ENCODE results near the gene MED17.
"Not testable (repeated sequence)": the region's sequence is repeated elsewhere in the genome, so short reads cannot be mapped to it uniquely, and the experiment has no call there.

MED17 gene

GRCh38 chr11:93784145-93784934 lies at the start of gene MED17:
Gene MED17, plus strand, starts transcription at chr11:93784282. Its CDS starts 232 bp downstream, at chr11:93784514.
- peak; percentile 88 for DNase-seq

GRCh38 chr11:93734427-93735222 lies 49.5 kb upstream of the MED17 start:
- DNase-seq, result no peak

GRCh38 chr11:93735627-93736026 lies 48.5 kb upstream of the MED17 start:
- DNase-seq, result no peak

- DNase-seq, result no peak
Observed at GRCh38 chr11:93736129-93736528, 48.0 kb upstream of the MED17 start.

- no peak for DNase-seq
Observed at GRCh38 chr11:93737904-93738612, 46.0 kb upstream of the MED17 start.

GRCh38 chr11:93738647-93739081 lies 45.4 kb upstream of the MED17 start:
- DNase-seq, result no peak

- no peak for DNase-seq
Observed at GRCh38 chr11:93740031-93740729, 43.9 kb upstream of the MED17 start.

- DNase-seq, result peak; percentile 55
Observed at GRCh38 chr11:93740730-93741093, 43.4 kb upstream of the MED17 start.

- DNase-seq, result peak; percentile 98
Observed at GRCh38 chr11:93741094-93741881, 42.8 kb upstream of the MED17 start, which contains the start of the genes C11orf54 and TAF1D. Gene C11orf54, plus strand, starts transcription at chr11:93741672. Its CDS starts 5,722 bp downstream, at chr11:93747394. Gene TAF1D, minus strand, starts transcription at chr11:93741495. Its CDS starts 2,191 bp downstream, at chr11:93739304.

- DNase-seq, result no peak
Observed at GRCh38 chr11:93741882-93742226, 42.2 kb upstream of the MED17 start.

GRCh38 chr11:93743291-93743690 lies 40.8 kb upstream of the MED17 start:
- no peak for DNase-seq

GRCh38 chr11:93744669-93745004 lies 39.4 kb upstream of the MED17 start:
- DNase-seq, result no peak

- not testable (repeated sequence) for DNase-seq
Observed at GRCh38 chr11:93745005-93745755, 38.9 kb upstream of the MED17 start.

- no peak for DNase-seq
Observed at GRCh38 chr11:93746101-93746500, 38.0 kb upstream of the MED17 start.

- DNase-seq, result no peak
Observed at GRCh38 chr11:93747122-93747521, 37.0 kb upstream of the MED17 start.

GRCh38 chr11:93751001-93751400 lies 33.1 kb upstream of the MED17 start:
- DNase-seq, result no peak

GRCh38 chr11:93753241-93753640 lies 30.8 kb upstream of the MED17 start:
- DNase-seq, result no peak

GRCh38 chr11:93756748-93757147 lies 27.3 kb upstream of the MED17 start:
- DNase-seq, result no peak

- no peak for DNase-seq
Observed at GRCh38 chr11:93757301-93757700, 26.8 kb upstream of the MED17 start.

GRCh38 chr11:93757924-93758865 lies 25.9 kb upstream of the MED17 start:
- DNase-seq, result no peak
